Subcutaneous adipose tissue (tissue), 4 donors: ENCODE measurements around the gene ZFHX2. TPM values are rescaled to one million over a fixed set of nuclear protein-coding genes. Genes with fewer than 3 reads are reported as not detected.

Experiments
- total RNA-seq, 4 donors: library from RNA; depleted of rRNA; stranded (reverse); fragments of >200 nt; gene quantifications; one replicate each; pipeline ENCODE4 v1.1.0, GENCODE V29; 2016
- TF ChIP-seq, protein P1 (sequence below): fragments of 450-650 bp; IDR thresholded peaks from one replicate; pipeline ENCODE4 v1.5.1; 2016; ENCODE audit warnings: low read depth, mild to moderate bottlenecking, control low read depth, antibody characterized with exemption, moderate library complexity

ZFHX2 gene
- total RNA-seq, 4 donors from 2014 or later = 0.33 to 1.4 (median 0.50) TPM

- TF ChIP-seq, protein P1, sequence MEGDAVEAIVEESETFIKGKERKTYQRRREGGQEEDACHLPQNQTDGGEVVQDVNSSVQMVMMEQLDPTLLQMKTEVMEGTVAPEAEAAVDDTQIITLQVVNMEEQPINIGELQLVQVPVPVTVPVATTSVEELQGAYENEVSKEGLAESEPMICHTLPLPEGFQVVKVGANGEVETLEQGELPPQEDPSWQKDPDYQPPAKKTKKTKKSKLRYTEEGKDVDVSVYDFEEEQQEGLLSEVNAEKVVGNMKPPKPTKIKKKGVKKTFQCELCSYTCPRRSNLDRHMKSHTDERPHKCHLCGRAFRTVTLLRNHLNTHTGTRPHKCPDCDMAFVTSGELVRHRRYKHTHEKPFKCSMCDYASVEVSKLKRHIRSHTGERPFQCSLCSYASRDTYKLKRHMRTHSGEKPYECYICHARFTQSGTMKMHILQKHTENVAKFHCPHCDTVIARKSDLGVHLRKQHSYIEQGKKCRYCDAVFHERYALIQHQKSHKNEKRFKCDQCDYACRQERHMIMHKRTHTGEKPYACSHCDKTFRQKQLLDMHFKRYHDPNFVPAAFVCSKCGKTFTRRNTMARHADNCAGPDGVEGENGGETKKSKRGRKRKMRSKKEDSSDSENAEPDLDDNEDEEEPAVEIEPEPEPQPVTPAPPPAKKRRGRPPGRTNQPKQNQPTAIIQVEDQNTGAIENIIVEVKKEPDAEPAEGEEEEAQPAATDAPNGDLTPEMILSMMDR = no peak
Measured at GRCh38 chr14:23577710-23578392, 26.3 kb upstream of the ZFHX2 start.

- TF ChIP-seq, protein P1 = no peak
Measured at GRCh38 chr14:23577004-23577681, 25.6 kb upstream of the ZFHX2 start.

DNA sequence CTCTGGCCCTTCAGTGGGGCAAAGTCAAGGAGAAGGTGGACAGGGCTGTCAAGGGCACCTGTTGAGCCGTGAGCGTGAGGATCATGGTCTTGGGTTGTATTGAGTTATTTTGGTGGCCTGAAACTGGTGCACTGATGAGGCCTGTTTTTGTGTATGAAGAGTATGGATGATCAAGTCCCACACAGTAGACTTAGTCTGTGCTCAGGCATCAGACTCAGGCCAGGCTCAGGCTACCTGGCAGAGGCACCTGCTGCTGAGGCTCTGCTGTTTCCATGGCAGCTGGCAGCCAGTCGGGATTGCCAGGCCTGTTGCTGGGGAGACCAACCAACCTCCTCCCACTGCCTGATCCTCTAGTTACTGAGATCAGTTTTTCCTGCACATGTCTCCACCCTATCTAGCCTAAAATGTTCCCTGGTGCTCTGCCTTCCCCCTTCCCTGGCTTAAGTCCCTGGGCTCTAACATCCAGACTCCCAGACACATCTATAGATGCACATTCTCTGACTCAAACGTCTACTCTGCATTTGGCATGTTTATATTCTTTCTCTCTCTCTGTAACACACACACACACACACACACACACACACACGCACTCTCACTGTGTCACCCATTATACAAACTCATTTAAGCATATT, 21.9 kb upstream of the ZFHX2 start:
- TF ChIP-seq, protein P1 = no peak

DNA sequence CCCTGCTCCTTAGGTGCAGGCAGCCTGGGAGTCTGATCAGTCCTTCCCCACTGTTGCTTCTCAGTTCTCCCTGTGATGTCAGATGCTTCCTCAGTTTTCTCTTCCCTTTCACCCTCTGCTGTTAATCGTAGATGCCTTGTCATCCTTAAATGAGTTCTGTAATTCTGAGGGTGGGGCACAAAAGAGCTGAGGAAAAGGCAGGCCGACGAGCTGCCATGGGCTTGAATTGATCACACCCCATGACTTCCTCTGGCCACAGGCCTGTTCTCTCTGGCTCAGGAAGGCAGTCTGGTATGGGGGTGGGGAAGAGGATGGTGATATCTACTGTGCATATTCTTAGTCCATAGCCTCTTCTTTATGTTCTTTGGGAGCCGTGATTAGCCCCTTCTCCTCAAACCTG, 21.3 kb upstream of the ZFHX2 start:
- TF ChIP-seq, protein P1 = no peak

GRCh38 chr14:23572524-23572828, 20.9 kb upstream of the ZFHX2 start:
- TF ChIP-seq, protein P1 = no peak

DNA sequence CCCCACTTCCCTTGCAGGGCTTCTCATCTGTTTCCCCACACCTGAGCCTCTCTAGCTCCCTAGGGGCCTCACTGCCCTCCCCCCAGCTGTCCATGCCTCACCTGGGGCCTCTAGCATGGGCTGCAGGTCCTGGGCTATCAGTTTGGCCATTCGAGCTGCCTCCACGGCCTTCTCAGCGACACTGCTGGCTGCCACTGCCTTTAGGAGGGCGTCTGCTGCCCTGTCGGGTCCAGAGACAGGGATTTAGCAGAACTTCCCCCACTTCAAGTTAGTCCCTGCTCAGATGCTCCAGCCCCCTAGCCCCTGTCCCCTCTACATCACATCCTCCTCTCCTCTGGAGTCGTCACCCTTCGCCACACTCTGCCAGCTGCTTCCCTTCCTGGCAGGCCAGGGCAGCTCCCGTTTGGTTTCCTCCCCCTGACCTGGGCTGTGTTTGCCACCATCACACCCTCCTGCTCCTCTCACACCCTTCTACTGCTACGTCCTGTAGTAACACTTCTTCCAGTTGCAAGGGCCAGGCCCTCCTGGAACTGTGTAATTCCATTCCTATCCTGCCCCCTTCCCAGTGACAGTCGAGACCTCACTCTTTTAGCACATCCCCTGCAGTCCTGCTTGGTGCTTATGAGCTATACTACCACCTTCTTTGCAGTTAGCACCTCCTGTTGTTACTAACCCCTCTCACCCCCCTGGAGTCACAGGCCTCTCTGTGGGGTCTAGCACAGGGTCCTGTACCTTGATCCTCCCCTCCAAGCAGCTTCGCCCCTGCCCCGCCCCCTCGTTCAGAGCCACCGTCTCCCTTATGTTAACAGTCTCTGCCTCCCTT, 20.3 kb upstream of the ZFHX2 start:
- TF ChIP-seq, protein P1 = no peak
